SU-DHL-6 (cell line): ENCODE data around the gene THEMIS.

Source experiments
- CTCF ChIP-seq: fragments of 200-600 bp; sonication (generic); IDR thresholded peaks from one replicate; pipeline ENCODE4 v1.5.1; 2017; ENCODE audit warnings: antibody characterized with exemption, mild to moderate bottlenecking, low read length, moderate library complexity; ENCODE audit not compliant: insufficient read depth, poor library complexity, severe bottlenecking
- EZH2phosphoT487 ChIP-seq: fragments of 200-600 bp; sonication (generic), shearing (Covaris generic); conservative IDR thresholded peaks from 2 replicates; pipeline ENCODE4 v1.6.1; 2018; ENCODE audit warnings: mild to moderate bottlenecking, antibody characterized with exemption, low read length, moderate library complexity, mixed read lengths

- TF ChIP-seq CTCF (no peak), EZH2phosphoT487 (no peak)
Observed at GRCh38 chr6:127855542-127856159, 45.2 kb downstream of the THEMIS start.
